Measurements from ENCODE around the gene EYS. TPM values are rescaled to one million over a fixed set of nuclear protein-coding genes. Genes with fewer than 3 reads are reported as not detected.
"Not testable (repeated sequence)": the region's sequence is repeated elsewhere in the genome, so short reads cannot be mapped to it uniquely, and the experiment has no call there.

The EYS gene
- total RNA-seq, 1 donor: under 0.01 TPM

- no peak for DNase-seq (ENCODE audit: low read depth in 2 of 3, low spot score in 2 of 3)
These were observed 1914.1 kb downstream of the EYS start for GRCh38 chr6:63792736-63793464.

- DNase-seq (ENCODE audit: low read depth in 2 of 3, low spot score in 2 of 3): no peak
These were observed 1916.7 kb downstream of the EYS start for GRCh38 chr6:63790334-63790733.

GRCh38 chr6:63789699-63790098 lies 1917.3 kb downstream of the EYS start:
- DNase-seq (ENCODE audit: low read depth in 2 of 3, low spot score in 2 of 3): no peak

- no peak for DNase-seq (ENCODE audit: low read depth in 2 of 3, low spot score in 2 of 3)
These were observed 1918.5 kb downstream of the EYS start for GRCh38 chr6:63788569-63788968.

GRCh38 chr6:63787021-63787420 lies 1920.0 kb downstream of the EYS start:
- DNase-seq (ENCODE audit: low read depth in 2 of 3, low spot score in 2 of 3): no peak

- DNase-seq (ENCODE audit: low read depth in 2 of 3, low spot score in 2 of 3): no peak
These were observed 1922.0 kb downstream of the EYS start for GRCh38 chr6:63785006-63785405.

GRCh38 chr6:63783096-63783495 lies 1923.9 kb downstream of the EYS start:
- no peak for DNase-seq (ENCODE audit: low read depth in 2 of 3, low spot score in 2 of 3)

GRCh38 chr6:63774961-63775360 lies 1932.1 kb downstream of the EYS start:
- DNase-seq (ENCODE audit: low read depth in 2 of 3, low spot score in 2 of 3): no peak

GRCh38 chr6:63773200-63773599 lies 1933.8 kb downstream of the EYS start:
- DNase-seq (ENCODE audit: low read depth in 2 of 3, low spot score in 2 of 3): no peak

GRCh38 chr6:63765828-63766227 lies 1941.2 kb downstream of the EYS start:
- DNase-seq (ENCODE audit: low read depth in 2 of 3, low spot score in 2 of 3): no peak

- peak; percentile 34 to 80 (median 39) for DNase-seq (ENCODE audit: low read depth in 2 of 3, low spot score in 2 of 3)
These were observed 1942.6 kb downstream of the EYS start for GRCh38 chr6:63764318-63764916.

- DNase-seq (ENCODE audit: low read depth in 2 of 3, low spot score in 2 of 3): no peak
These were observed 1946.8 kb downstream of the EYS start for GRCh38 chr6:63760199-63760598.

GRCh38 chr6:63759605-63760105 lies 1947.4 kb downstream of the EYS start:
- DNase-seq (ENCODE audit: low read depth in 2 of 3, low spot score in 2 of 3): no peak

- DNase-seq (ENCODE audit: low read depth in 2 of 3, low spot score in 2 of 3): no peak
These were observed 1949.2 kb downstream of the EYS start for GRCh38 chr6:63757826-63758225.

- DNase-seq (ENCODE audit: low read depth in 2 of 3, low spot score in 2 of 3): not testable (repeated sequence)
These were observed 1949.8 kb downstream of the EYS start for GRCh38 chr6:63757275-63757674.

GRCh38 chr6:63750400-63750799 lies 1956.6 kb downstream of the EYS start:
- no peak for DNase-seq (ENCODE audit: low read depth in 2 of 3, low spot score in 2 of 3)

GRCh38 chr6:63745784-63746183 lies 1961.2 kb downstream of the EYS start:
- no peak for DNase-seq (ENCODE audit: low read depth in 2 of 3, low spot score in 2 of 3)

- no peak for DNase-seq (ENCODE audit: low read depth in 2 of 3, low spot score in 2 of 3)
These were observed 1962.2 kb downstream of the EYS start for GRCh38 chr6:63744810-63745209.

GRCh38 chr6:63743691-63744090 lies 1963.3 kb downstream of the EYS start:
- DNase-seq (ENCODE audit: low read depth in 2 of 3, low spot score in 2 of 3): no peak

- DNase-seq (ENCODE audit: low read depth in 2 of 3, low spot score in 2 of 3): no peak
These were observed 1965.0 kb downstream of the EYS start for GRCh38 chr6:63742060-63742459.

- DNase-seq (ENCODE audit: low read depth in 2 of 3, low spot score in 2 of 3): no peak
These were observed 1966.3 kb downstream of the EYS start for GRCh38 chr6:63740709-63741108.

GRCh38 chr6:63739094-63739687 lies 1967.8 kb downstream of the EYS start:
- no peak for DNase-seq (ENCODE audit: low read depth in 2 of 3, low spot score in 2 of 3)

Data from hematopoietic multipotent progenitor cell (in vitro differentiated cells).